Vagina (tissue), 2 donors: ENCODE measurements around the gene FGF22.

Source experiments
- CTCF ChIP-seq, 3 experiments: fragments of 450-650 bp in 2 of 3; fragments of 200-600 bp in 1 of 3; sonication (generic) in 1 of 3; IDR thresholded peaks; one replicate each; pipeline ENCODE4 v1.5.1; 2017 to 2019; ENCODE audit warnings: antibody characterized with exemption in 3 of 3, mild to moderate bottlenecking in 2 of 3, moderate library complexity in 2 of 3
- POLR2A ChIP-seq, 2 donors: fragments of 450-650 bp; IDR thresholded peaks; one replicate each; pipeline ENCODE4 v1.6.1; 2017; ENCODE audit warnings: antibody characterized with exemption in 2 of 2, mild to moderate bottlenecking in 2 of 2, moderate library complexity in 2 of 2

- no peak for TF ChIP-seq CTCF (IDR thresholded peaks at IDR 0.05)
- no peak for TF ChIP-seq POLR2A (IDR thresholded peaks at IDR 0.05)
Measured at GRCh38 chr19:641702-642101, 2.0 kb downstream of the FGF22 start.
